ENCODE measurements around the gene ITGA5.
"Not testable (repeated sequence)": the region's sequence is repeated elsewhere in the genome, so short reads cannot be mapped to it uniquely, and the experiment has no call there.

The ITGA5 gene

DNA sequence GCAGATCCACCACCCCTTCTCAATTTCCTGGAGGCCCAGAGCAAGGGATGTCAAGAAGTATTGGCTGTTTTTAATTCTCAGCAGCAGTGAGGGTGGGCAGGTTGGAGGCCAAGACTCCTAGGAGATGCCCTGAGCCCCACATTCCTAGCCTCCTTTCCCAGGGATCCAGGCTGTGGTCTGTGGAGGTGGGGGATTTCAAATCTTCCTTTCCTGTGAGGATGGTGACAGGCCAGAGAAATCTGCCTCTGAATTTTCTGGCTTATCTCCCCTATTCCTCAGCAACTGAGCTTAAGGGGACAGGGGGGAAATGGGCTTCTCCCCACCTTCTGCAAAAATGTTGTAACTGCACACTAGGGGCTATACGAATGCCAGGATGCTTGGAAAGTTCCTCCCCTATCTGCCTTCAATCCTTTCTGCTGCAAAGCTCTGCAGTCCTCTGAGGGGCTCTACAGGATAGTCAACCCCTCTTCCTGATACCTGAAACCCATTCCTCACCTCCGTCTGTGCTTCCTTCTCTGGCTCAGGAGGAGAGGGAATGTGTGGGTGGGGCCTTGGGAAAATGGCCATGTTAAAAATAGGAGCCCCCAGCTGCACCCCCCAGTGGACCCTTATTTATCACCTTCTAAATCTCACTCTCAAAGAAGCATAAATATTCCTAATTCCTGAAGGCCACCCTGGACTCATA, 61.4 kb downstream of the ITGA5 start:
- DNase-seq (ENCODE audit: insufficient read length, low spot score) (no peak), FAIRE-seq (no peak)

- FAIRE-seq (no peak), DNase-seq (ENCODE audit: insufficient read length, low spot score) (no peak)
These were observed 62.1 kb downstream of the ITGA5 start for GRCh38 chr12:54356951-54357356.

- DNase-seq (ENCODE audit: insufficient read length, low spot score) (no peak), FAIRE-seq (no peak)
These were observed 62.8 kb downstream of the ITGA5 start for GRCh38 chr12:54356228-54356627.

DNA sequence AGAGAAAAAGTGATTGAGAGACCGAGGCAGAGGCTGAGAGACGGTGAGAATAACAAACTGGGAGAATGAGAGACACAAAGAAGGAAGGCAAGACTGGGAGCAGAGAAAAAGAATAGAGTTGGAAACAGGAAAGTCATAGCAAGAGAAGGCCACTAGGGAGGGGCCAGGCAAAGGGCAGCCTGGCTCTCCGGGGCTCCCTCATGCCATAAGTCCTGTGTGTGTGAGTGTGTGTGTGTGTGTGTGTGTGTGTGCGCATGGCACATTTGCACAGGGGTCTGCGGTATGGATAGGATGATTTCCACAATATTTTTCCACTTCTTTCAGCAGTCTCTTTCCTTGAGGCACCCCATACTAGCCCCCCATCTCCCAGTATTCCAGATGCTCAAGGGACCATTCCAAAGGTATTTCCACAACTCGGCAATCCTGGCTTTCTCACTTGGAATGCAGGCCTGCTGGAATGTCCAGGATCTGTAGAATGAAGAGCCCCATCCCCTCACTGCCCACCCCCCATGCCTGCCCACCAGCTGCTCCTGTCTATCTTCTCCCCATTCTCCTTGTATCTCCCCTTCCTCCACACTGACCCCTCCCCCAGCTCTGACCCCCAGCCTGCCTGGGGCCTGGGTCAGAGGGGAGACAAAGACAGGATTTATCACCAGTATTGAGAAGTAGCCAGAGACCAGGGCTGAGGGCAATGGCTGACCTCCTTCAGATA, 63.8 kb downstream of the ITGA5 start:
- no peak for DNase-seq (ENCODE audit: insufficient read length, low spot score)
- no peak for FAIRE-seq

- FAIRE-seq, result not testable (repeated sequence)
These were observed 64.8 kb downstream of the ITGA5 start for GRCh38 chr12:54354271-54354670.

GRCh38 chr12:54352891-54353874, 65.9 kb downstream of the ITGA5 start:
- FAIRE-seq (no peak), DNase-seq (ENCODE audit: insufficient read length, low spot score) (no peak)

More at GRCh38 chr12:54354271-54354670, 64.8 kb downstream of the ITGA5 start:
- not testable (repeated sequence) for DNase-seq (ENCODE audit: insufficient read length, low spot score)

DNA sequence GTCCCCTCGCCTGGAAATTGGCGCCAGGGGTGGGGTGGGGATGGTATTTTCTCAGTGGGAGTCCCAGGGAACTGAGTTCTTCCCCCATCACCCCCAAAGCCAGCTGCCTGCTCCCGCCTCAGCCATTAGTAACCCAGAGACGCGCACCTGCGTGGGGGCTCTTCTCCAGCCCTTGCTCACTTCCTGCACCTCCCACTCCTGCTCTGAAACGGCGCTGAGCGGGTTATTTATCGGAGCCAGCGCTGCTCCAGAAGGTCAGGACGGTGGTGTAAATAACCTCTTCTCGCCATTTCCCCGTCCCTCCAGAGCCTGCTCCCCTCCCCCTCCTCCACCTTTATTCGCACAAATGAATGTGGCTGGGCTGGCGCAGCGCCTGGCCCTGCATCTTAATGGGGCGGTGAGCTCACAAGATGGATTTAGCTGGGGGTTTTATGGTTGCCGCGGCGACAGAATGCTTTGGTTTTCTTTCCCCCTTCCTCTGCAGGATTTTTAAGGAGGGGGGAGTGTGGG, 67.0 kb downstream of the ITGA5 start:
- DNase-seq (ENCODE audit: insufficient read length, low spot score) (no peak), FAIRE-seq (no peak)

GRCh38 chr12:54351341-54351740, 67.7 kb downstream of the ITGA5 start:
- FAIRE-seq (no peak), DNase-seq (ENCODE audit: insufficient read length, low spot score) (no peak)

DNA sequence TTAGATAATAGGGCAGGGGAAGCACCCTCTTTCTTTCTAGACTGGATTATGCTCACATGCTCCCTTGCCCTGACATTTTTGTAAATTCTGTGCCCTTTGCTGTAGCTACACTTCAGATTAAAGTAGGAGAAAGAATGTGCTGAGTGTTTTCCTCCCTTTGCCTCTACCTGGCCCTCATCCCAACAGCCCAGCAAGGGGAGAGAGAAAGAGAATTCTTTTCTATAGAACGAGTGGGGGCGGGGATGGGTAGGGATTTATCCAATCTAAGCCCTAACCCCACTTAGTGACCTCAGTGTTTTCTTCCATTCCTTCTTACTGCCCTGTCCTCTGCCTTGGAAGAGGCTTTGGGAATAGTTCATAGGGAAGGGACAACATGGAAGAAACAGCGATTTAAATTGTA, 68.3 kb downstream of the ITGA5 start:
- DNase-seq (ENCODE audit: insufficient read length, low spot score) (no peak), FAIRE-seq (no peak)

- DNase-seq (ENCODE audit: insufficient read length, low spot score) (no peak), FAIRE-seq (no peak)
These were observed 69.4 kb downstream of the ITGA5 start for GRCh38 chr12:54349679-54350078.

DNA sequence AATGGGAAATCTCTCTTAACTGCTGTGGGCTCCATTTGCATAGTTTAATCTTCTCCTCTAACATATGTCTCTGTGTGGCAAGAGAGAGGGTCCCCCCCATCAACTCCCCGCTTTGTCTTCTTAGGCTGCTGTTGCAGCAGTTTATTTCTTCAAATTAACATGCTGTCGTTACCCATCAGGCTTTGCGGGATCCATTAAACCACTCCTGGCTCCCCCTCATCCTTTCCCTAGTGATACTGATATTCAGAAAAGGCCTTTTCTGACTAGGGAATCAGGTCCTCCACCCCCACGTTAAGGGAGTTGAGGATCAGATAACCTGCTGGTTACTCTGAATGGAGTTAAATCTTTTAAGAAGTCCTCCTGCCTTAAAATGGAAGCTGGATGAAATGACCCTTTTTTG, 70.0 kb downstream of the ITGA5 start:
- no peak for FAIRE-seq
- DNase-seq (ENCODE audit: insufficient read length, low spot score), result no peak
